Nephron progenitor cell (in vitro differentiated cells): ENCODE data around the gene ENOX2.

ENCODE experiments used
- DNase-seq: peaks from one replicate; pipeline ENCODE4 v3.0.0; 2021
- H3K27ac Mint-ChIP-seq: 2 replicates; pipeline ENCODE4 v1.8.0; 2021; ENCODE audit warnings: mild to moderate bottlenecking, moderate library complexity, mixed read lengths
- H3K27me3 Mint-ChIP-seq: 2 replicates; pipeline ENCODE4 v1.8.0; 2021; ENCODE audit warnings: mild to moderate bottlenecking, low read depth, mixed read lengths; ENCODE audit not compliant: poor library complexity
- H3K36me3 Mint-ChIP-seq: 2 replicates; pipeline ENCODE4 v1.8.0; 2021; ENCODE audit warnings: low read depth, mixed read lengths
- H3K4me1 Mint-ChIP-seq: 2 replicates; pipeline ENCODE4 v1.8.0; 2021; ENCODE audit warnings: mixed read lengths
- H3K4me3 Mint-ChIP-seq: 2 replicates; pipeline ENCODE4 v1.8.0; 2021; ENCODE audit warnings: mild to moderate bottlenecking, moderate library complexity, mixed read lengths
- H3K9me3 Mint-ChIP-seq: 2 replicates; pipeline ENCODE4 v1.8.0; 2021; ENCODE audit warnings: mild to moderate bottlenecking, moderate library complexity, mixed read lengths
- CTCF ChIP-seq: fragments of 200-600 bp; sonication (generic); IDR thresholded peaks from 2 replicates; pipeline ENCODE4 v1.5.0; 2021; ENCODE audit warnings: antibody characterized with exemption

Gene ENOX2

GRCh38 chrX:130699618-130700017, 203.4 kb downstream of the ENOX2 start:
- Mint-ChIP-seq H3K4me1 (peaks cover 2% of the 10 kb centered on the region), H3K27me3 (no peaks in the 10 kb centered on the region), H3K9me3 (no peaks in the 10 kb centered on the region), H3K4me3 (no peak overlapping the region), H3K36me3 (peaks cover 11% of the 10 kb centered on the region), H3K27ac (no peak overlapping the region)
- DNase-seq: no peak
- TF ChIP-seq CTCF: no peak

GRCh38 chrX:130696542-130696941, 206.5 kb downstream of the ENOX2 start:
- no peak overlapping the region for H3K27ac Mint-ChIP-seq
- no peak for TF ChIP-seq CTCF
- no peak overlapping the region for H3K4me3 Mint-ChIP-seq
- H3K27me3 Mint-ChIP-seq: no peaks in the 10 kb centered on the region
- no peaks in the 10 kb centered on the region for H3K4me1 Mint-ChIP-seq
- peaks cover 6% of the 10 kb centered on the region for H3K36me3 Mint-ChIP-seq
- no peak for DNase-seq
- no peaks in the 10 kb centered on the region for H3K9me3 Mint-ChIP-seq

GRCh38 chrX:130695931-130696330, 207.1 kb downstream of the ENOX2 start:
- no peaks in the 10 kb centered on the region for H3K9me3 Mint-ChIP-seq
- H3K27ac Mint-ChIP-seq: no peak overlapping the region

GRCh38 chrX:130694983-130695382, 208.0 kb downstream of the ENOX2 start:
- TF ChIP-seq CTCF: no peak
- Mint-ChIP-seq H3K9me3 (no peaks in the 10 kb centered on the region), H3K27ac (no peak overlapping the region), H3K4me1 (peaks cover 4% of the 10 kb centered on the region), H3K36me3 (peaks cover 6% of the 10 kb centered on the region), H3K27me3 (no peaks in the 10 kb centered on the region), H3K4me3 (no peak overlapping the region)
- DNase-seq: no peak

More at GRCh38 chrX:130695931-130696330, 207.1 kb downstream of the ENOX2 start:
- DNase-seq: no peak
- no peaks in the 10 kb centered on the region for H3K27me3 Mint-ChIP-seq
- TF ChIP-seq CTCF: no peak
- H3K4me3 Mint-ChIP-seq: no peak overlapping the region
- peaks cover 6% of the 10 kb centered on the region for H3K36me3 Mint-ChIP-seq
- no peaks in the 10 kb centered on the region for H3K4me1 Mint-ChIP-seq

GRCh38 chrX:130691576-130691975, 211.4 kb downstream of the ENOX2 start:
- no peaks in the 10 kb centered on the region for H3K9me3 Mint-ChIP-seq
- peaks cover 4% of the 10 kb centered on the region for H3K4me1 Mint-ChIP-seq
- TF ChIP-seq CTCF: no peak
- DNase-seq: no peak
- no peak overlapping the region for H3K27ac Mint-ChIP-seq
- no peak overlapping the region for H3K4me3 Mint-ChIP-seq
- peaks cover 19% of the 10 kb centered on the region for H3K36me3 Mint-ChIP-seq
- H3K27me3 Mint-ChIP-seq: no peaks in the 10 kb centered on the region

GRCh38 chrX:130688360-130688759, 214.6 kb downstream of the ENOX2 start:
- DNase-seq: no peak
- Mint-ChIP-seq H3K4me3 (no peak overlapping the region), H3K27ac (no peak overlapping the region), H3K27me3 (no peaks in the 10 kb centered on the region), H3K4me1 (peaks cover 8% of the 10 kb centered on the region), H3K36me3 (peaks cover 37% of the 10 kb centered on the region), H3K9me3 (no peaks in the 10 kb centered on the region)
- TF ChIP-seq CTCF: no peak
